Midbrain (tissue), 1 donor: ENCODE measurements around the gene COG5.

Experiments used
- DNase-seq: peaks from one replicate; lab custom pipeline; 2025; lab: John Stamatoyannopoulos, UW

COG5 gene

DNA sequence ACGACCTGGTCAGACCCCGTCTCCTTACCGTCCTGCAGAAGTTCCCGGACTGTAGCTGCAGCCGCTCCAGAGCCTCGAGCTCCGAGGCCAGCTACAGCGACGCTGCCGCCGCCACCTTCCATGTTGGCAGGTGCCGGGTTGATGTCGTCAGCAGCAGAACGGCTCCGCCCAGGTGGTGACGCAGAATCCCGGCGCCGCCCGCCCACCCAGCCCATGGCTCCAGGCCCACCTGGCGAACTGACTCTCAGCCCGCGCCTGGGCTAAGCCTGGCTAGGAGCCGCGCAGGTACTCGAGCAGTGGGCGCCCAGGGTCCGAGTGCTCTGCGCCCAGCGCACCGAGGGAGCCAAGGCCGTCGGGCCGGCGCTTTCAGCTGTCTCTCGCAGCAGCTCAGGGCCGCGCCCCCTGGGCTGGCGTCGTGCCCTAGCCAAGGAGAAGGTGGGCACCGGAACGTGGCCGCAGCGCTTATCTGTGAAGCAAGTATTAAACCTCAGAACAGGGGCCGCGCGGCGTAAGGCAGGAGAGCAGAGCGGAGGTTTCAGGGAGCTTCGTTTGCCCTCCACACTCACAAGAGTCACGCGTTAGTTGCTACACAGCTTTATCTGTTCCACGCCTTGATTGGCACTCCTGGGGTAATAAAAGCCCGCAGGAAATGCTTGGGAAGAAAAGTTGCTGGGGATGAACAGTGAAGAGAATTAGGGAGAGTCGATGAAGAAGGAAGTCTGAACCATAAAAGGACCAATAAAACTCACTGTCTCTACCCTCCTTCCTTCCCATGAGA is at the start of gene COG5, which contains the start of gene DUS4L:
TSS of gene COG5 (minus strand) at position 146 of the 778 bp plus-strand sequence. CDS start at position 122, 24 bp downstream.
TSS of gene DUS4L (plus strand) at position 197 of the 778 bp plus-strand sequence. CDS start 3,100 bp downstream, outside the sequence.
- DNase-seq, result peak; percentile 81

DNA sequence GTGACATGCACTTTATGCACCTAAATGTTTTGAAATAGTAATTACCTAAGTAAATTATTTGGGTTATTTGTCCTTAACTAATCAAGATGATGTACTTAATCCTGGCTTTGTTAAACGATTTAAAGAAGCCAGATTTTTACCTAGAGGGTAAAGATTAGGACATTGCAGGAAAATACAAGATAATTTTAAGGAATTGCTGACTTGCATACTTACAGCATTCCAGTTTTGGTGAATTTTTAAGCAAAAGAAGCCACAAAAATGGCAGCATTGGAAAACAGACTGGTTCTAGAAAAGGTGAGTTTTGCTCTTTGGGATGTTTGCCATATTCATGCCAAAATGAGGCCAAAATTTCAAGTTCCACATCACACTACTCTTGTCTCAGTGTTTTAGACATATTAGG is 49.7 kb upstream of the COG5 start:
- no peak for DNase-seq

DNA sequence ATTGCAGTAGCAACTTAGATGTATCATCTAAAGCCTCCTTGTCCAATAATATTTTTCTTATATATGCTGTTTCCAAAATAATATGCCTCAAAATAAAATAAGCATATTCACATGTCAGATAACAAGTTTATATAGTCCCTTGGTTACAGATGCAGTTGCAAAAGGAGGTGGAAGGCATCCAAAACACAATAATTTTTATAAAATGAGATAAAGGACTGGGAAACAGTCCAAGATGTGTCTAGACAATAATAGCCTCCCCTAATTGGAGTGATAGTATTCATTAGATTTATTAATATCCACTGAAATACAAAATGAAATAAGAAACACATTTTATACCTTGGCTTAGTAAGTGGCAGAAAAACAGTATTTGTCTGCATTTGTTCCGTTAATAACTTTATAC is 46.6 kb upstream of the COG5 start:
- DNase-seq, result no peak

DNA sequence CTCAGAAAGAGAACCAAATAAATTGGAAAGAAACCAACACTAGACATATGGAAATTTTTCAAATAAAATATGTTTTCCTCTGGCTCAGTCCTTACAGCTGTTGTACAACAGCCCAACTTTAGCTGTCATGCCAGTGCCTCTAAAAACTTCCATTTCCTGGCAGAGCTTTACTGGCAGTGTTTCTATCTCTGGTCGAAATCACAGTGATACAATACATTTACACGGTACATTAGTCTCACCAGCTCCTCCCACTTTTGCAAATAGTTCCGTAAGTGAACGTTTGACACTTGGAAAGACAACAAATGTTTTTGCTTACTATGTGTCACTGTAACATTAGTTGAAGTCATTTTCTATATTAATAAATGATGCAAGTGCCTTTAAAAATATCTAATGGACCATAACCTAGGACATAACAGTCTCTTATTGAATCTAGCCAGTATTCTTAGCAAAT is 46.1 kb upstream of the COG5 start:
- no peak for DNase-seq

DNA sequence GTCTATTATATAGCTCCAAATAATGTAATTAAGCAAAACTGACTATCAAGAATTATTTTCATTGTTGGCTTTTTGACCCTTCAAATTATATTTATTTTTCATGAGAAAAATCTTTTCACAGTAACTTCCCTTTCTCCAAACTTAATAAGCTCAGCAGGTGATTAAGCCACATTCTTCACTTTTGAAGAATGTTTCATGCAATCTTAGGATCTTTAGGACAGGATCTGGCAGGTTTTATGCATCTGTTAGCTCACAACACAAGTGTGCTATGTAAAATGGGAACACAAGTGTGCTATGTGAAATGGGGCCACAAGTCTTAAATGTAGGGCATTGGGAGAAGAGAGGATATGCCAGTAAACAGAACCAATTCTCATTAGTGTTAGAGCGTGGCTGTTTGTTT is 42.6 kb upstream of the COG5 start:
- DNase-seq, result no peak

DNA sequence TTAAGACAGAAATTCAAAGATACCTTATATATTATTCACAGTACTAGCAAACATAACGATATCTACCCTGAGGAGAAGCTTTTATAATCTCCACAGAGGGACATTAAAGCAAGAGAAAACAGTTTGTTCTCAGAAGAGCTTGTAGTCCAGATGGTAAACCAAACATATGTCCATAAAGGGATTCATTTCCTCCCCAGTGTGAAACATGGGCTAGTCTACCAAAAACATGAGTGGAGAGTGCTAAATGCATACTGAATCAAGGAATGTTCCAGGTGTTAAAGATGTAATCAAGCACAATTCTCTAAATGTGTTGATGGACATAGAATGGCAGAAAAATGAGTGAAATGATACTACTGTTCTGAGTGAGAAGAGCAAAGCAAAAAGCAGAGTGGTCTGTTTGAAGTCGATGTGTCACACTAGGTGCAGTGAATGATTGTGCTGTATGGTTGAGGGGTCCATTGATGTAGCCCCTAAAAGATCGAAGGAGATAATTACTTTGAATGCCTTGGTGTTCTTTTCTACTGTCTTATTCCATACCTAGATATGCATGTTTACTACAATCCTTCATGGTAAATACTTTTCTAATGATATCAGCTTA is 41.6 kb upstream of the COG5 start:
- DNase-seq, result no peak

DNA sequence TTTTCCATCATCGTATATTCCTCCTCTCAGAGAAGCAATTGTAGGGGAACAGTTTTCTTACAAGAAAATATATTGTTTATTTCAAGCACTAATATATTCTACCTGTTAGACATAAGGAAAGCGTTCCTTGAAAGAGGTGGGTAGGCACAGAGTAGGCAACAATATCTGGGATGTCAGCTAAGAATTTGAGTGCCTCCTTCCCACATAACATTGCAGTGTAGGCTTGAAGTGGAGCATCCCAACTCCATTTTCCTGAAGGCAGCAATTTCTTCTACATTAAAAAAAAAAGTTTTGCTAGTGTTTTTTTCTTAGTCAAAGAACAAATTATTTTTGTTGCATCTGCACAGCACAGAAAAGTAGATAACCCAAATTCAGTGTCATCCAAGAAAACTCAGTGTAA is 37.1 kb upstream of the COG5 start:
- DNase-seq, result no peak

DNA sequence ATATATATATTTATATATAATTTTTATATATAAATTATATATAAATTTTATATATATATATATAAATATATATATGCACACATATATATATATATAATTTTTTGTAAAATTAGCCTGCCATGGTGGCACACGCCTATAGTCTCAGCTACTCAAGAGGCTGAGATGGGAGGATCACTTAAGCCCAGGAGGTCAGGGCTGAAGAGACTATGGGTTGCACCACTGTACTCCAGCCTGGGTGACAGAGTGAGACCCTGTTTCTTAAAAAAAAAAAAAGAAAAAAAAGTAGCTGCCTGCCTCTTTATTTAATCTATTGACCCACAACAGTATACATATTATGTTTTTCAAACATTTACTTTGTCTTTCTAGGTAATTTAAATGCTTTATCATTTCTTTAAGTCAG is 35.5 kb upstream of the COG5 start:
- no peak for DNase-seq

DNA sequence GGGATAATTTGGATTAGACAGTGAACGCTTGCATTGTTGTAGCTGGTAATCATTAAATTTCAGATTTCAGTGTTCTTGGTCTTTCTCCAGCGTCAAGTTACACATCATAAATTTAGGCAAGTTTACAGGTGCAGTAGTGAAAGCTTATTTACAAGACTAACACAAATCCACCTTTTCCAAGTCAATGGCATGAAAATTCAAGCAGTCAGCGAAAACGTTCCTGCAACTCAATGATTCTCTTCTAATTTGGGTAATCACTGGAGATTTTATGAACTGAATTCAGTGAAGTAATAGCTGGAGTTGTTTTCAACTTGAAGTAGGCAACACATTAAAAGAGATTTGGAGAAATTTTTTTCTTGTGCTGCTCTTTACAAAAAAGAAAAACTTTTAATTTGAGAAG is 34.2 kb upstream of the COG5 start:
- DNase-seq, result no peak

DNA sequence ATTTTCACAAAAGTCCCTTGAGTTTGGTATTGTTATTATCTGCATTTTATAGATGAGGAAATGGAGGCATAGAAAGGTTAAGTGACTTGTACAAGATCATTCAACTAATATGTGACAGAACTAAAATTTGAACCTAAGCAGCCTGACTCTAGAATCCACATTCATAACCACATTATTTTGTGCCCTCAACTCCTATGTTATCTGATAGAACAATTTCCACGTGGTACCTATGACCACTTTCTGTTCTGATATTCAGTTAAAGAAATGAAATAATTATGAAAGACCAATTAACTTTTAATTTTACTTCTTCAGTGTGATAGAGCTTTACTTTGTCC is 33.8 kb upstream of the COG5 start:
- DNase-seq, result no peak

DNA sequence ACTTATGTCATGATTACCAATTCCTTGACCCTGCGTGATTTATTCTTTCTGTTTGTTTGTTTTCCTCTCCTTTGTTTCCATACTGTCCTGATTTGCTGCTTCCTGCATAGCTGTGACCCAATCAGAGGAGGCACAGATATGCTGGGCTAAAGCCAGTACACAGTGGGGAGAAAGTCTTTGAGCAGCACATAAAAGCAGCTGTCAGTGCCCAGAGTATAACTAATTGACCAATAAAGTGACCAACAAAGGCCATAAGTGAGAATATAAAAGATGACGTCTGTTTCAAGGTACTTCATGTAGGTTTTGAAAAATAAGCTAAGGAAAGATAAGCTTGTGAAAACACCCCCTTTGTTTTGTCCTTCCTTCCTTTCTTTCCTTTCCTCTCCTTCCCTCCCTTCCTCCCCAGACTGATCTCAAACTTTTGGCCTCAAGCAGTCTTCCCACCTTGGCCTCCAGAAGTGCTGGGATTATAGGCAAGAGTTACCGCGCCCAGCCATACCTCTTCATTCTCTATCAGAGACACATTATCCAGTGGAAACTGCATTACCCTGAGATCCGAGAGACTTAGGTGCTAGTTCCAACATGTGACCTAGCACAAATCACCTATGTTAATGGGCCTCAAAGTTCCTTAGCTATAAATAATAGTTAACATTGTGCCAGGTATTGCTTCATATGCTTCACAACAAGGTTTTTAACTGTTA is 33.3 kb upstream of the COG5 start:
- DNase-seq, result no peak

DNA sequence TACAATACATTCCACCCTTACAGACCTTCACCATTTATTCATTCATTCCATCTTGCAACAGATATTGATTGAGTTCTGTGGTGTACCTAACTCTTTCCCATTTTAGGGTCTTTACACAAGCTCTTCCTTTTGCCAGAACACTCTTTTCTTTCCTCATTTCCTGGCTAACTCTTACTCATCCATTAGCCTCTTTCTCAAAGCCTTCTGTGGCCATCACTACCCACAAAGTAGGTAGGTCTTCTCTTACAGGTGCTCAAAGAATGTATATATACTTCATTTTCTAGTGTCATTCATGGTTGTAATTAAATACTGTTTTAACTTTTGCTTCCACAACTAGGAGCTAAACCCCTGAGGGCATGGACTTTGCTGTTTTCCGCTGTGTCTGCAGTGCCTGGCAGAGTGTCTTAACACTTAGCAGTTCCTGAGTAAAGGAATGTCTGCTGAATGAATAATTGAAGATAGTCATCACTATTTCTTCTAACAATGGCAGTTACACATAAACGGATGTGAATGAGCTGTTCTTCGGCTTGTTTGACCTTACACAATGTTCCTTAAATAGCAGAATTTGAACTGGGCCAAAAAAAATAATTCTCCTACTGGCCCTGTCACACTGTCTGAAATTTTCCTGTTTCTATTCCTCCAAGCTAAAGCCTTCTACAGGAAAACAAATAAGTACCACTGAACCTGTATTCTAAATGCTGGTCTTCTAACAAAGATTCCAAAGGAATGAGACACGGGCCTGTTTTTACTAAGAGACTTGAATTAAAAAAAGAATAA is 31.4 kb upstream of the COG5 start:
- no peak for DNase-seq

DNA sequence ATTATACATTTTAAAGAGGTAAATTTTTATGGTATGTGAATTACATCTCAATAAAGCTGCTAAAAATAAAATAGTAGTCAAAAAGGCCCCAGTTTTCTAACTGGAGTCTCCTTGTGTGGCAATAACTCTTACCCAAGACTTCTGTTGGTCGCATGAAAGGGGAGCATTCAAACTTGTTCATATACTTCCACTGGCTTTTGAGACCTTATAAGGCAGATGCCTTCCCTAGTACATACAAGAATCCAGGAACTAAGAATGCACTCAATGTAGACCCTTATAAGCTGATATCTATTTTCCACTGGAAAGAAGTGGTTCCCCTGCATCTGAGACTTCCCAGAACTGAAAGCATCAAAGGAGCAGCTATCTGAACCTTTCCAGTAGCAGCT is 29.3 kb upstream of the COG5 start:
- no peak for DNase-seq

DNA sequence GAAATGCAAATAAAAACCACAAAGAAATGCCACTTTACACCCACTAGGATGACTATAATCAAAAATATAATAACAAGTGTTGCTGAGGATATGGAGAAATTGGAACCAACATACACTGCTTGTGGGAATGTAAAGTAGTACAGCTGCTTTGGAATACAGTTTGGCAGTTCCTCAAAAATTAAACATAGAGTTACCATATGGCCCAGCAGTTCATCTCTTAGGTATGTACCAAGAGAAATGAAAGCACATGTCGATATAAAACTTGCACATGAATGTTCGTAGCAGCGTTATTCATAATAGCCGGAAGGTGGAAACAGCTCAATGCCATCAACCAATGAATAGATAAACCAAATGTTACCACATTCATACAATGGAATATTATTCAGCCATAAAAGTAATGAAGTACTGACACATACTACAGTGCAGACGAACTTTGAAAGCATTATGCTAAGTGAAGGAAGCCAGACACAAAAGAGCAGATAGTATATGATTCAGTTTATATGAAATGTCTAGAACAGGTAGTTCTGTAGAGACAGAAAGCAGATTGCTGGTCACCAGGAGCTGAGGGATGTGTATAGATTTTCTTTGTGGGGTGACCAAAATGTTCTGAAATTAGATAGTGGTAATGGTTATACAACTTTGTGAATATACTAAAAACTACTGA is 28.8 kb upstream of the COG5 start:
- no peak for DNase-seq

DNA sequence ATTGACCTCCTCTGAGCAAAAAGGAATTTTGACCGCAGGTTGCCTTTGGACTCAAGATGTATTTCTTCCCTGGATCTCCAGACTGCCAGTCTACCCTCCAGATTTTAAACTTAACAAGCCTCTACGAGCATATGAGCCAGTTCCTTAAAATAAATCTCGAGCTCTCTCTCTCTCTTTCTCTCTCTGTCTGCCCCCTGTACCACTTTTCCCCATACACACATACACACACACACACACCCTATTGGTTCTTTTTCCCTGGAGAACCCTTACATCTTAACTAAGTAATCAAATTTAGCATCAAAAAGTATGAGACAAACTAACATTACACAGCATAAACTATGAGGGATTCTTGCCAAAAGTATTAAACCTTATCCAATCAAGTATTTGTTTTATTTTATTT is 27.7 kb upstream of the COG5 start:
- DNase-seq, result no peak

DNA sequence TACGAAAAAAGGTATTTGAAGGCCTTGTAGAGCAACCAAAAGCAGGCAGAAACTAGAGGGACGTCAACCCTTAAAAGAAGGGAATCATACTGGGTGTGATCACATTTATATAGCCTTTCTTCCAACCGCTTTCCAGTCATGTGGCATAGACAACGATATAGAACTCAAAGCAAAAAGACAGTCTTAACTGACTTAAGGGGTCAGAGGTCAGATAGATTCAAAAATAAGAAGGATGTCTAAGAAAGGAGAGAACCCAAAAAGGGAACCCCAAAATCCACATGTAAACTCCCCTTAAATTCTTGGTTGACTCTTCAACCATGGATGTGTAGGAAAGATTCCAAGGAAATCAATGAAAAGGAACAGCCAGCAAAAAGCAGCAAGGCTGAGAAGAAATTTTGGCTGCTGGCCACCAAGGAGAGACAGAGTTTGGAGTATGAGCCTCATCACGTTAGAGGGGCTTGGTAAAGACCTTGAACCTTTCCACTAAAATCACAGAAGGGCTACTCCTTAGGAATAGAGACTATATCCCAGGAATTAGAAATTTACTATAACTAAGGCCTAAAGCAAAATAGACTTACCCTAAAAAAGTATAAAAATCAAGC is 24.9 kb upstream of the COG5 start:
- DNase-seq, result no peak

DNA sequence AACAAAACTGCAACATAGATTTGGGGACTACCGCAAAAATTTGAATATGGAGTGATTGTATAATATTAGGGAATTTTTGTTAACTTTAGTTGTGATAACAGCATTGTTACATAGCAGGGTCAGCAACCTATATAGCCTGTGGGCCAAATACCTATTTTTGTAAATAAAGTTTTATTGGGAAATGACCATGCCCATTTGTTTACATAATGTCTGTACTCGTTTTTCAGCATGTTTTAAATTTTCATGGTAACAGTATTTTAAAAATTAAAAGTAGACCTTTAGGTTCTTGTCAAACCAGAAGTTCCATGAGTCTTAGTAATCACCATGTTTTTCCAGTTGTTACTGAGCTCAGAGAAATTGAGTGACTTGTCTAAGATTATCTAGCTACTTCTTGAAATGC is 21.0 kb upstream of the COG5 start:
- DNase-seq, result no peak

DNA sequence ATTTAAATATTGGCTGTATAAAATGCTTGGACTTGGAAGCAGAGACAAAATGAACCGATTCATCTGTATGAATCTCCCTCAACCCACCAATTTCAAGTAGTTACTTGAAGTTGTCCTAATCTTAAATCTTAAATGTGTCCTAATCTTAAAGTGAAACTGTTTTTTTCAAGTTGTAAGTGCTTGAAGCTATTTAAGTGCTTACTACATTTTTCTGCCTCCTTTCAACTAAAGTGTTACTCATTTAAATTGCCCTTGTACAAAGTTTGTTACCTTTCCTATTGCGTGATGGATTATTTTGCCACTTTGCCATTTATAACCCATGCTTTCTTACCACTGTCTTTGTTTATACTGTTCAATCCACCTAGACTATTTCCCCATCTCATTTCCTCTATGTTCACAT is 19.2 kb upstream of the COG5 start:
- DNase-seq, result no peak

DNA sequence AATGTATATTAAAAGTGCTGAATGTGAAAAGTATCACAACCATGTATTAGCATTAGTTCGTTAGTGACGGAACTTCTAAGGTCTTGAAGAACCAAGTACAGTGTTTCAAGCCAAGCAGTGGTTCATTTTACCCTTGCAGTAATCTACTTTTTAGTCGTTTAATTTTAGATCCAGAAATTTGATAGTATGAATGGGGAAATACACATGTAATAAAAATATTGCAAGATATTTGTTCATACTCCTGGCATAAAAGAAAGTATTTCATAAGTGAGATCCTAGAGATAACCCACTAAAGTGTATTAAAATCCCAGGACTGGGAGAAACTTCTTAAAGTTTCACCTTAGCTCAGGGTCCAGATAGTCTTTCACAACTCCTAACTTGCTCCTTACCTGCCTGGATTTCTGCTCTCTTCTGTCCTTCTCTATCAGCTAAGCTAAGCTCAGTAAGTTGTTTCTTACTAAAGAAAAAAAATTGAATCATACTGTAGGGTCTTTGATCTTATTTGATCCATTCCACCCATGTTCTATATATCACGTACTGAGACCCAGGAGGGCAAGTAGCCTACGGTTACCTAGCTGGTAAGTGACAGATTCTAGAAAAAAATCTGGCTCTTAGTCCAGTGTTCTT is 17.8 kb upstream of the COG5 start:
- DNase-seq, result no peak

DNA sequence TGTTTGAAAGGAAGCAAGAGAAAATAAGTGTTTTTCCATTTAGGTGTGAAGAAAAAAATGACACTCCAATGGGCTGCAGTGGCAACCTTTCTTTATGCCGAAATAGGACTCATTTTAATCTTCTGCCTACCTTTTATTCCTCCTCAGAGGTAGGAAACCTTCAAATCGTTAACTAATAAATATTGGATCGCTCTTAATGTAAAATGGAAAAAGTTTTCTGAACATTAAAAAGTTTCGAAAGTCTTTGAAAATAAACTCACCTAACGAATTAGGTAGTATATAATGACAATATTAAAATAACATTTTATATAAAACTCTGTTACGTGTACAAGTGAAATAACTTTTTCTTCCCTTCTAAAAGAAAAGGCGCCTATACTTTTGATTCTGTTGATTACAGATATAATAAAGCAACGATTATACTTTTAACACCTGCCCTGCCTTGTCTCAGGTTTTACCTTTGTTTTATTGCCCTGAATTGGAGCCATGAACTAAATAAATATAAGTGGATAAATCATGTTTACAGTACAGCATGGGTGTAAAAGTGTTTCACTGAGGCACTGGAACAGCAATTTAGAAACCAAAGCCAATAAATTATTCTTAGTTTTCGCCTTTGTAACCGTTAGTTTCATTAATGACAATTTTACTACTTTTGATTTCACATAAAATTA is 17.1 kb upstream of the COG5 start:
- DNase-seq, result no peak
